ENCODE results near the gene GTPBP1. TPM values are rescaled to one million over a fixed set of nuclear protein-coding genes. Genes with fewer than 3 reads are reported as not detected.

GTPBP1 gene
- total RNA-seq, 8 experiments from 2014 or later = 28.8 to 88.7 (median 35.1) TPM

GRCh38 chr22:38707984-38708383 lies 2.2 kb downstream of the GTPBP1 start:
- Histone ChIP-seq H3K4me3 (peak overlapping the region in 1 of 5 donors; percentile 91), H3K4me1 (replicated peaks in 1 of 2) (peaks cover 8 to 18% of the 10 kb centered on the region in 2 donors), H3K27ac (no peak overlapping the region)
- in situ Hi-C loops (cut with MboI; ENCODE audit: low pct_unique_long_range_greater_than_20kb in 2 of 9, low sequenced_read_pairs in 9 of 9, unreplicated experiment in 9 of 9) = no loop called here
- 67 to 100% (median 100%) methylated on average over 1 to 3 of the region's 3 CpGs; no CpG with 5 or more reads in 1 of the 10 experiments for WGBS, 10 experiments
- no peak for ATAC-seq (replicated peaks in 6 of 8)

- in situ Hi-C loops (cut with MboI; ENCODE audit: low pct_unique_long_range_greater_than_20kb in 2 of 9, low sequenced_read_pairs in 9 of 9, unreplicated experiment in 9 of 9) = no loop called here
- 29 to 100% (median 88%) methylated on average over 1 to 3 of the region's 3 CpGs; no CpG with 5 or more reads in 1 of the 10 experiments for WGBS, 10 experiments
- H3K4me1 ChIP-seq (replicated peaks in 1 of 2) = peaks cover 16 to 18% of the 10 kb centered on the region in 2 donors
- no peak for ATAC-seq (replicated peaks in 6 of 8)
- H3K4me3 ChIP-seq = no peak overlapping the region
- H3K27ac ChIP-seq = no peak overlapping the region
These were observed 3.6 kb downstream of the GTPBP1 start for GRCh38 chr22:38709306-38709705.

GRCh38 chr22:38710351-38710750 lies 4.6 kb downstream of the GTPBP1 start:
- peaks cover 12 to 13% of the 10 kb centered on the region in 2 donors for H3K4me1 ChIP-seq (replicated peaks in 1 of 2)
- WGBS, 10 experiments = 81 to 100% (median 100%) methylated on average over 1 to 3 of the region's 3 CpGs; no CpG with 5 or more reads in 2 of the 10 experiments
- H3K27ac ChIP-seq = no peak overlapping the region

GRCh38 chr22:38710866-38711265 lies 5.1 kb downstream of the GTPBP1 start:
- Histone ChIP-seq H3K27ac (no peak overlapping the region), H3K4me3 (no peak overlapping the region), H3K4me1 (replicated peaks in 1 of 2) (peaks cover 12 to 13% of the 10 kb centered on the region in 2 donors)
- WGBS, 10 experiments = 40 to 100% (median 86%) methylated on average over 1 to 3 of the region's 3 CpGs; no CpG with 5 or more reads in 1 of the 10 experiments
- no peak for ATAC-seq (replicated peaks in 6 of 8)
- in situ Hi-C loops (cut with MboI; ENCODE audit: low pct_unique_long_range_greater_than_20kb in 2 of 9, low sequenced_read_pairs in 9 of 9, unreplicated experiment in 9 of 9) = no loop called here

More at GRCh38 chr22:38710351-38710750, 4.6 kb downstream of the GTPBP1 start:
- H3K4me3 ChIP-seq = no peak overlapping the region
- in situ Hi-C loops (cut with MboI; ENCODE audit: low pct_unique_long_range_greater_than_20kb in 2 of 9, low sequenced_read_pairs in 9 of 9, unreplicated experiment in 9 of 9) = no loop called here
- no peak for ATAC-seq (replicated peaks in 6 of 8)

- WGBS, 10 experiments = 39 to 80% (median 74%) methylated on average over 1 to 11 of the region's 11 CpGs; no CpG with 5 or more reads in 2 of the 10 experiments
- in situ Hi-C loops (cut with MboI; ENCODE audit: low pct_unique_long_range_greater_than_20kb in 2 of 9, low sequenced_read_pairs in 9 of 9, unreplicated experiment in 9 of 9) = no loop called here
- Histone ChIP-seq H3K4me3 (no peak overlapping the region), H3K4me1 (replicated peaks in 1 of 2) (peaks cover 4 to 9% of the 10 kb centered on the region in 2 donors), H3K27ac (no peak overlapping the region)
- peak in 3 of 8 experiments; percentile 12 to 59 (median 33) for ATAC-seq (replicated peaks in 6 of 8)
These were observed 6.9 kb downstream of the GTPBP1 start for GRCh38 chr22:38712486-38713207.

- peak in 4 of 8 experiments; percentile 4 to 65 (median 53) for ATAC-seq (replicated peaks in 6 of 8)
- 80 to 93% (median 82%) methylated on average over 1 to 3 of the region's 8 CpGs; no CpG with 5 or more reads in 6 of the 10 experiments for WGBS, 10 experiments
- Histone ChIP-seq H3K4me3 (no peak overlapping the region), H3K27ac (no peak overlapping the region), H3K4me1 (replicated peaks in 1 of 2) (peaks cover 0 to 9% of the 10 kb centered on the region in 2 donors)
- in situ Hi-C loops (cut with MboI; ENCODE audit: low pct_unique_long_range_greater_than_20kb in 2 of 9, low sequenced_read_pairs in 9 of 9, unreplicated experiment in 9 of 9) = no loop called here
These were observed 8.2 kb downstream of the GTPBP1 start for GRCh38 chr22:38713921-38714320.

DNA sequence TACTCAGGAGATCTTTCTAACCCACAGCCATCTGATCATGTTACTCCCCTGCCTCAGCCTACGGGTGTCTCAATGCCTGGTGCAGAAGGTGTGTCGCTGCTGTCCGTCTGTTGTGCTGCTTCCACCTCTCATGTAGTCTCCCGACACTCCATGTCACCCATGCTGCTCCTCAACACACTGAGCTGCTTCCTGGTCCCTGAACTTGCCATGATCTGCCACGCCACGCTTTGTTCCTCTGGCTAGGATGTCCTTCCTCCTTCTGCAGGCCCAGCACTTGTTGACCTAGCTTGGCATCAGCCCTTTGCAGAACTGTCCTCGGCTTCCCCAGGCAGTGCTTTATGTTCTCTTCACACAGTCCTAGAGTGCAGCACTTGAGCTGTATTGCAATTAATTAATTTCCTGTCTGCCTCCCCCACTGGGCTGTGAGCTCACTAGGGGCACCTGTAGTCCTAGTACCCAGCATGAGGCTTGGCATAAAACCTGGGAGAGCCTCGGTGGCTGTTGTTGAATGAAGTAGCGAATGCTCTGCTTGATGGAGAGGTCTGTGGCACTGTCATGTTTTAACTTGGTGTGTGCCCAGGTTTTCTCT lies 9.5 kb downstream of the GTPBP1 start:
- Histone ChIP-seq H3K4me3 (no peak overlapping the region), H3K4me1 (replicated peaks in 1 of 2) (peaks cover 0 to 9% of the 10 kb centered on the region in 2 donors), H3K27ac (no peak overlapping the region)
- in situ Hi-C loops (cut with MboI; ENCODE audit: low pct_unique_long_range_greater_than_20kb in 2 of 9, low sequenced_read_pairs in 9 of 9, unreplicated experiment in 9 of 9) = no loop called here
- ATAC-seq (replicated peaks in 6 of 8) = peak in 1 of 8 experiments; percentile 6
- WGBS, 10 experiments = 67 to 100% (median 86%) methylated on average over 1 to 9 of the region's 9 CpGs; no CpG with 5 or more reads in 2 of the 10 experiments

DNA sequence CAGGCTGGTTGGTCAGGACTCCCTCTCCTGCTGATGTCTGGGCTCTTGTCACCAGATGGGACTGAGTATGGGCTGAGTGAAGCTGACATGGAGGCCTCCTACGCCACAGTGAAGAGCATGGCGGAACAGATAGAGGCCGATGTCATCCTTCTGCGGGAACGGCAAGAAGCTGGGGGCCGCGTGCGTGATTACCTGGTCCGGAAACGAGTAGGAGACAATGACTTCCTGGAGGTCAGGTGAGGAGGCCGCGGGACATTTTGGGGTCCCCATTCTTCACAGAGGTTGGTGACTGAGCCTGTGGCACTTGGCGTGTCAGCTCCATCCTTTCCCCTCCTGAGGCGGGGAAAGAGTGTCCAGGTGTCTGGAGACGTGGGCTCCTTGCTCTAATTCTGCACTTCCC lies 10.1 kb downstream of the GTPBP1 start:
- no peak overlapping the region for H3K4me3 ChIP-seq
- in situ Hi-C loops (cut with MboI; ENCODE audit: low pct_unique_long_range_greater_than_20kb in 2 of 9, low sequenced_read_pairs in 9 of 9, unreplicated experiment in 9 of 9) = no loop called here
- no peak overlapping the region for H3K27ac ChIP-seq
- ATAC-seq (replicated peaks in 6 of 8) = no peak
- 81 to 100% (median 100%) methylated on average over 1 to 8 of the region's 15 CpGs; no CpG with 5 or more reads in 5 of the 10 experiments for WGBS, 10 experiments
- peaks cover 0 to 9% of the 10 kb centered on the region in 2 donors for H3K4me1 ChIP-seq (replicated peaks in 1 of 2)

DNA sequence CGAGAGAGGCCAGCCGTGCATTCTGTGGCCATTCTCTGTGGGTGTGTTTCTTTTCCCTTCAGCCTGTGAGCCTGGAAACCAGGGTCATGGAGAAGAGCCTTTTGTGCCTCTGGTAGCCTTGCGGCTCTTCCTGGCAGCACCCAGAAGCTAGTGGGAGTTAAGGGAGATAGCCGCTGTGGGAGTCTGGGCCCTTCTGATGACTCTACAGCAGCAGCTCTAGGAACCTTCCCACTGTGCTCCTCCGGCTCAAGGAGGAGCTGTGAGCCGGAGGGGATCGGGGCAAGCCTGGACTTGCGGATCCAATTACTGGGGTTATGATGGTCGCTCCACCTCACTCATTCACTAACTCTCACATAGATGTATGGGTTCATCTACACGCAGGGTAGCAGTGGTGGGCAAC lies 10.5 kb downstream of the GTPBP1 start:
- WGBS, 10 experiments = 98 to 100% (median 100%) methylated on average over 2 to 5 of the region's 10 CpGs; no CpG with 5 or more reads in 6 of the 10 experiments
- Histone ChIP-seq H3K4me1 (replicated peaks in 1 of 2) (peaks cover 0 to 9% of the 10 kb centered on the region in 2 donors), H3K4me3 (no peak overlapping the region), H3K27ac (no peak overlapping the region)
- in situ Hi-C loops (cut with MboI; ENCODE audit: low pct_unique_long_range_greater_than_20kb in 2 of 9, low sequenced_read_pairs in 9 of 9, unreplicated experiment in 9 of 9) = no loop called here
- no peak for ATAC-seq (replicated peaks in 6 of 8)

DNA sequence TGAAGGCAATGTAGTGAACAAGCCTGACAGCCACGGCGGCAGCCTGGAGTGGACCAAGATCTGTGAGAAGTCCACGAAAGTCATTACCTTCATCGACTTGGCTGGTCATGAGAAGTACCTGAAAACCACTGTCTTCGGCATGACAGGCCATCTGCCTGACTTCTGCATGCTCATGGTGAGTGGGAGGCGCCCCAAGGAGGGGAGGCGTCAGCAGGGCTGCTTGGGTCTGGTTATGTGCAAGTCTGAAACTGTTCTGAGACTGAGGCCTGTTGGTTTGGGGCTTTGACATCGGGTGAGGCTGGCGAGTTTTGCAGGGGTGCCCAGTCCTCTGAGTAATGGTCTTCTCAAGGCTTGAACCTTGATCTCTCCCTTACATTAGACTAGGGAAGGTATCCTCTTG lies 11.1 kb downstream of the GTPBP1 start:
- WGBS, 10 experiments = 33 to 96% (median 90%) methylated on average over 2 to 8 of the region's 9 CpGs; no CpG with 5 or more reads in 6 of the 10 experiments
- in situ Hi-C loops (cut with MboI; ENCODE audit: low pct_unique_long_range_greater_than_20kb in 2 of 9, low sequenced_read_pairs in 9 of 9, unreplicated experiment in 9 of 9) = no loop called here
- H3K4me3 ChIP-seq = no peak overlapping the region
- peak in 2 of 8 experiments; percentile 22 to 48 for ATAC-seq (replicated peaks in 6 of 8)
- peaks cover 0 to 9% of the 10 kb centered on the region in 2 donors for H3K4me1 ChIP-seq (replicated peaks in 1 of 2)
- H3K27ac ChIP-seq = no peak overlapping the region

GRCh38 chr22:38717244-38717643 lies 11.5 kb downstream of the GTPBP1 start:
- Histone ChIP-seq H3K27ac (no peak overlapping the region), H3K4me3 (no peak overlapping the region), H3K4me1 (replicated peaks in 1 of 2) (peaks cover 0 to 9% of the 10 kb centered on the region in 2 donors)
- in situ Hi-C loops (cut with MboI; ENCODE audit: low pct_unique_long_range_greater_than_20kb in 2 of 9, low sequenced_read_pairs in 9 of 9, unreplicated experiment in 9 of 9) = no loop called here
- ATAC-seq (replicated peaks in 6 of 8) = no peak
- 88 to 100% (median 94%) methylated on average over 3 to 5 of the region's 6 CpGs; no CpG with 5 or more reads in 4 of the 10 experiments for whole genome bisulfite sequencing, 10 experiments

- Histone ChIP-seq H3K27ac (no peak overlapping the region), H3K4me1 (replicated peaks in 1 of 2) (peaks cover 0 to 7% of the 10 kb centered on the region in 2 donors), H3K4me3 (no peak overlapping the region)
- in situ Hi-C loops (cut with MboI; ENCODE audit: low pct_unique_long_range_greater_than_20kb in 2 of 9, low sequenced_read_pairs in 9 of 9, unreplicated experiment in 9 of 9) = no loop called here
- 0 to 100% (median 59%) methylated on average over 1 to 6 of the region's 6 CpGs for WGBS, 10 experiments
- peak; percentile 60 to 99 (median 92) for ATAC-seq (replicated peaks in 6 of 8)
These were observed 12.7 kb downstream of the GTPBP1 start for GRCh38 chr22:38718414-38718813.

GRCh38 chr22:38719196-38719595 lies 13.5 kb downstream of the GTPBP1 start:
- Histone ChIP-seq H3K27ac (no peak overlapping the region), H3K4me3 (no peak overlapping the region), H3K4me1 (replicated peaks in 1 of 2) (no peaks in the 10 kb centered on the region)
- in situ Hi-C loops (cut with MboI; ENCODE audit: low pct_unique_long_range_greater_than_20kb in 2 of 9, low sequenced_read_pairs in 9 of 9, unreplicated experiment in 9 of 9) = no loop called here
- WGBS, 10 experiments = 60 to 100% (median 97%) methylated on average over 1 to 6 of the region's 6 CpGs; no CpG with 5 or more reads in 3 of the 10 experiments
- ATAC-seq (replicated peaks in 6 of 8) = no peak

All from motor neuron (in vitro differentiated cells).